PC-3 (cell line): ENCODE measurements around the gene RAB1A. TPM values are rescaled to one million over a fixed set of nuclear protein-coding genes. Genes with fewer than 3 reads are reported as not detected.

Experiments
- ATAC-seq: fragments of 200-7000 bp; cut with Tn5 transposase; 2 replicates; pipeline ENCODE4 v1.9.1; 2020; ENCODE audit warnings: mild to moderate bottlenecking, moderate library complexity
- BruUV-seq: library from RNA; stranded (reverse); fragments of 400-500 nt; replicated peaks from 2 replicates; lab custom pipeline; 2021; lab: Mats Ljungman, UMichigan
- CTCF ChIA-PET: fragments of 300-600 bp; sonication (Branson Sonifier 250); formaldehyde crosslinking; loops from one replicate; lab custom pipeline; 2022; ENCODE audit warnings: antibody characterized with exemption; lab: Charles Lee
- POLR2A ChIA-PET: fragments of 300-600 bp; sonication (Branson Sonifier 250); formaldehyde crosslinking; loops from one replicate; lab custom pipeline; 2022; ENCODE audit warnings: antibody characterized with exemption; ENCODE audit not compliant: unreplicated experiment; lab: Charles Lee
- DNase-seq: peaks from one replicate; pipeline ENCODE4 v3.0.0-alpha.2; 2015
- H2AFZ ChIP-seq: fragments of 300-600 bp; sonication (generic); 2 replicates; pipeline ENCODE4 v1.6.0; 2016; ENCODE audit warnings: antibody characterized with exemption, low read length
- H3F3A ChIP-seq: fragments of 300-600 bp; sonication (generic); one replicate; pipeline ENCODE4 v1.6.0; 2017; ENCODE audit warnings: antibody characterized with exemption, low read length, control low read depth, mild to moderate bottlenecking; ENCODE audit not compliant: unreplicated experiment
- H3K27ac ChIP-seq: fragments of 300-600 bp; sonication (generic); 2 replicates; pipeline ENCODE4 v1.5.1; 2016; ENCODE audit warnings: mild to moderate bottlenecking, low read length
- H3K27me3 ChIP-seq: fragments of 300-600 bp; sonication (generic); 2 replicates; pipeline ENCODE4 v1.6.1; 2016; ENCODE audit warnings: low read length, mixed read lengths
- H3K36me3 ChIP-seq: fragments of 300-600 bp; sonication (generic); 2 replicates; pipeline ENCODE4 v1.6.1; 2016; ENCODE audit warnings: low read depth, mixed run types, low read length, mixed read lengths
- H3K4me1 ChIP-seq: fragments of 300-600 bp; sonication (generic); 2 replicates; pipeline ENCODE4 v1.5.1; 2016; ENCODE audit warnings: low read length; ENCODE audit not compliant: insufficient read depth
- H3K4me2 ChIP-seq: fragments of 300-600 bp; sonication (generic); 2 replicates; pipeline ENCODE4 v1.6.0; 2016; ENCODE audit warnings: low read length
- H3K4me3 ChIP-seq: fragments of 300-600 bp; sonication (generic); 2 replicates; pipeline ENCODE4 v1.5.1; 2016; ENCODE audit warnings: mild to moderate bottlenecking, low read length, mixed read lengths
- H3K79me2 ChIP-seq: fragments of 300-600 bp; sonication (generic); 2 replicates; pipeline ENCODE4 v1.6.1; 2017; ENCODE audit warnings: low read length, mixed read lengths
- H3K9ac ChIP-seq: fragments of 300-600 bp; sonication (generic); 2 replicates; pipeline ENCODE4 v1.6.0; 2016; ENCODE audit warnings: mild to moderate bottlenecking, low read length
- H3K9me2 ChIP-seq: fragments of 300-600 bp; sonication (generic); replicated peaks from 2 replicates; pipeline ENCODE4 v1.6.1; 2016; ENCODE audit warnings: mixed run types, low read length, mixed read lengths
- H3K9me3 ChIP-seq: fragments of 300-600 bp; sonication (generic); 2 replicates; pipeline ENCODE4 v1.6.1; 2016; ENCODE audit warnings: low read length, mixed read lengths
- H4K20me1 ChIP-seq: fragments of 300-600 bp; sonication (generic); 2 replicates; pipeline ENCODE4 v1.6.1; 2016; ENCODE audit warnings: low read length, mixed read lengths
- CTCF ChIP-seq: fragments of 300-600 bp; sonication (generic); conservative IDR thresholded peaks from 2 replicates; pipeline ENCODE4 v1.5.1; 2017; ENCODE audit warnings: antibody characterized with exemption, low read depth, mild to moderate bottlenecking, low read length
- EZH2 ChIP-seq: fragments of 300-600 bp; sonication (generic); IDR thresholded peaks from one replicate; pipeline ENCODE4 v1.6.1; 2017; ENCODE audit warnings: antibody characterized with exemption, mild to moderate bottlenecking, low read length; ENCODE audit not compliant: unreplicated experiment
- EZH2phosphoT487 ChIP-seq: fragments of 300-600 bp; sonication (generic); IDR thresholded peaks from 2 replicates; pipeline ENCODE4 v1.6.1; 2018; ENCODE audit warnings: mild to moderate bottlenecking, antibody characterized with exemption, low read length, borderline replicate concordance
- intact Hi-C: fragments of 100-400 bp; cut with micrococcal nuclease; formaldehyde crosslinking; loops from 2 replicates; pipeline ENCODE4 v1.9.0; 2023
- total RNA-seq: library from RNA; depleted of rRNA; stranded (reverse); fragments of >200 nt; gene quantifications from 2 replicates; pipeline ENCODE4 v1.2.3, GENCODE V29; 2014

RAB1A gene
- total RNA-seq, 1 experiment from 2014 or later, result 96.9 TPM

- ChIA-PET CTCF (interaction anchor here (1.4 kb wide), 1 partner anchor 98 kb away, joined by 4 read pairs; no protein-coding TSS in a partner anchor), POLR2A (interaction anchor here (0.6 kb wide), 1 partner anchor 28 kb away, joined by 3 read pairs; no protein-coding TSS in a partner anchor)
- H3K36me3 ChIP-seq, result peaks cover 12% of the 10 kb centered on the region; the same call in 1 of the 2 replicates
- H3F3A ChIP-seq, result no peaks in the 10 kb centered on the region
- no peaks in the 10 kb centered on the region for H3K9me2 ChIP-seq
- peaks cover 35% of the 10 kb centered on the region for H3K4me1 ChIP-seq
- no peak for TF ChIP-seq EZH2phosphoT487
- peak; percentile 43 for TF ChIP-seq CTCF
- peak overlapping the region; percentile 52 for H3K4me2 ChIP-seq
- H3K9me3 ChIP-seq, result no peaks in the 10 kb centered on the region
- H3K4me3 ChIP-seq, result no peak overlapping the region
- peak; percentile 75 for DNase-seq
- H2AFZ ChIP-seq, result no peak overlapping the region
- H3K9ac ChIP-seq, result no peak overlapping the region
- H3K27ac ChIP-seq, result peak overlapping the region; percentile 77
- BruUV-seq, result no TSS peak
- ATAC-seq, result peak; percentile 25
- no peaks in the 10 kb centered on the region for H4K20me1 ChIP-seq
- intact Hi-C loops, result no loop called here
- no peaks in the 10 kb centered on the region for H3K27me3 ChIP-seq
- no peaks in the 10 kb centered on the region for H3K79me2 ChIP-seq
Observed at GRCh38 chr2:65071499-65072180, 58.3 kb downstream of the RAB1A start.

GRCh38 chr2:65070856-65071255 lies 59.0 kb downstream of the RAB1A start:
- TF ChIP-seq EZH2phosphoT487 (no peak), CTCF (no peak), EZH2 (no peak)
- no peaks in the 10 kb centered on the region for H3F3A ChIP-seq
- CTCF ChIA-PET, result interaction anchor here (1.0 to 1.4 kb wide), 2 partner anchors 98 to 121 kb away, joined by 3 to 4 read pairs; no protein-coding TSS in a partner anchor

More at GRCh38 chr2:65070856-65071255, 59.0 kb downstream of the RAB1A start:
- Histone ChIP-seq H4K20me1 (no peaks in the 10 kb centered on the region), H3K4me2 (peak overlapping the region; percentile 52), H3K4me1 (peaks cover 30% of the 10 kb centered on the region), H3K4me3 (no peak overlapping the region), H3K9me3 (no peaks in the 10 kb centered on the region), H2AFZ (peak overlapping the region; percentile 45), H3K27me3 (no peaks in the 10 kb centered on the region), H3K79me2 (no peaks in the 10 kb centered on the region; the same call in 1 of the 2 replicates), H3K9ac (peak overlapping the region; percentile 37), H3K36me3 (peaks cover 12% of the 10 kb centered on the region; the same call in 1 of the 2 replicates), H3K9me2 (no peaks in the 10 kb centered on the region), H3K27ac (peak overlapping the region; percentile 77)
- no TSS peak for BruUV-seq
- DNase-seq (no peak), ATAC-seq (no peak)
- POLR2A ChIA-PET, result interaction anchor here (0.6 kb wide), 2 partner anchors 14 to 129 kb away, joined by 4 to 5 read pairs; no protein-coding TSS in a partner anchor
- intact Hi-C loops, result no loop called here
